WTC11 (cell line): ENCODE data around the gene MARS1.

Experiments used
- CREM ChIP-seq: sonication (generic); formaldehyde crosslinking; IDR thresholded peaks from 2 replicates; pipeline ENCODE4 v1.8.1; 2022; ENCODE audit warnings: mild to moderate bottlenecking, missing genetic modification reagents, moderate library complexity
- TF ChIP-seq, protein P1 (sequence below): fragments of 200-600 bp; IDR thresholded peaks from 2 replicates; pipeline ENCODE4 v1.8.0; 2022; ENCODE audit warnings: antibody characterized with exemption
- TF ChIP-seq, protein P2 (sequence below): sonication (generic); formaldehyde crosslinking; IDR thresholded peaks from 2 replicates; pipeline ENCODE4 v1.8.1; 2022; ENCODE audit warnings: low read depth, mild to moderate bottlenecking, moderate library complexity, missing genetic modification reagents, borderline replicate concordance
- TF ChIP-seq, protein P3 (sequence below): sonication (generic); formaldehyde crosslinking; IDR thresholded peaks from 2 replicates; pipeline ENCODE4 v1.8.0; 2022; ENCODE audit warnings: mild to moderate bottlenecking, missing genetic modification reagents

DNA sequence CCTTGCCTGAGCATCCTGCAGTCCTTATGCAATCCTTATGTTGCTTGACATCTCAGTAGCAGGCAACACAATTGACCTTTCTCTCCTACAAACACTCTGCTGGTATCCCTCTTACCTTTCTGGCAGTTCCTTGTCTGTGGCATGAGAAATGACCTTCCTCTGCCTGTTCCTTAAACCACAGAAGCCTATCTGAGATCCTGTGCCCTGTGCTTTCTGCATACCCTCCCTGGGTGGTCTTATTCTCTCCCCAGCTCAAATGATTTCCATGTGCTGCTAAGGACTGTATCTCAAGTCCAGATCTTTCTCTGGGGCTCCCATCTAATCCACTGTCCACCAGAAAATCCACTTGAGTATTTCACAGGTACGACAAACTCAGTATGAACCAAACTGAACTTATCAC, 6.2 kb upstream of the MARS1 start:
- TF ChIP-seq, protein P1, sequence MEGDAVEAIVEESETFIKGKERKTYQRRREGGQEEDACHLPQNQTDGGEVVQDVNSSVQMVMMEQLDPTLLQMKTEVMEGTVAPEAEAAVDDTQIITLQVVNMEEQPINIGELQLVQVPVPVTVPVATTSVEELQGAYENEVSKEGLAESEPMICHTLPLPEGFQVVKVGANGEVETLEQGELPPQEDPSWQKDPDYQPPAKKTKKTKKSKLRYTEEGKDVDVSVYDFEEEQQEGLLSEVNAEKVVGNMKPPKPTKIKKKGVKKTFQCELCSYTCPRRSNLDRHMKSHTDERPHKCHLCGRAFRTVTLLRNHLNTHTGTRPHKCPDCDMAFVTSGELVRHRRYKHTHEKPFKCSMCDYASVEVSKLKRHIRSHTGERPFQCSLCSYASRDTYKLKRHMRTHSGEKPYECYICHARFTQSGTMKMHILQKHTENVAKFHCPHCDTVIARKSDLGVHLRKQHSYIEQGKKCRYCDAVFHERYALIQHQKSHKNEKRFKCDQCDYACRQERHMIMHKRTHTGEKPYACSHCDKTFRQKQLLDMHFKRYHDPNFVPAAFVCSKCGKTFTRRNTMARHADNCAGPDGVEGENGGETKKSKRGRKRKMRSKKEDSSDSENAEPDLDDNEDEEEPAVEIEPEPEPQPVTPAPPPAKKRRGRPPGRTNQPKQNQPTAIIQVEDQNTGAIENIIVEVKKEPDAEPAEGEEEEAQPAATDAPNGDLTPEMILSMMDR: no peak
- TF ChIP-seq, protein P2, sequence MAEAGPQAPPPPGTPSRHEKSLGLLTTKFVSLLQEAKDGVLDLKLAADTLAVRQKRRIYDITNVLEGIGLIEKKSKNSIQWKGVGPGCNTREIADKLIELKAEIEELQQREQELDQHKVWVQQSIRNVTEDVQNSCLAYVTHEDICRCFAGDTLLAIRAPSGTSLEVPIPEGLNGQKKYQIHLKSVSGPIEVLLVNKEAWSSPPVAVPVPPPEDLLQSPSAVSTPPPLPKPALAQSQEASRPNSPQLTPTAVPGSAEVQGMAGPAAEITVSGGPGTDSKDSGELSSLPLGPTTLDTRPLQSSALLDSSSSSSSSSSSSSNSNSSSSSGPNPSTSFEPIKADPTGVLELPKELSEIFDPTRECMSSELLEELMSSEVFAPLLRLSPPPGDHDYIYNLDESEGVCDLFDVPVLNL (CRISPR knock-in tag): no peak
- no peak for TF ChIP-seq CREM (CRISPR knock-in tag)
- TF ChIP-seq, protein P3, sequence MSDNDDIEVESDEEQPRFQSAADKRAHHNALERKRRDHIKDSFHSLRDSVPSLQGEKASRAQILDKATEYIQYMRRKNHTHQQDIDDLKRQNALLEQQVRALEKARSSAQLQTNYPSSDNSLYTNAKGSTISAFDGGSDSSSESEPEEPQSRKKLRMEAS (CRISPR knock-in tag): no peak
